HG03520 (cell line): Measurements from ENCODE around the gene IL10RA.

ENCODE experiments used
- ATAC-seq: cut with Tn5 transposase; IDR thresholded peaks from one replicate; pipeline ENCODE4 v1.9.1; 2021; ENCODE audit warnings: mild to moderate bottlenecking, moderate library complexity; ENCODE audit not compliant: unreplicated experiment

IL10RA gene

GRCh38 chr11:117989351-117990102 lies 3.3 kb downstream of the IL10RA start:
- ATAC-seq, result no peak

GRCh38 chr11:117992136-117992535 lies 5.9 kb downstream of the IL10RA start:
- no peak for ATAC-seq

- ATAC-seq, result no peak
These were observed 6.4 kb downstream of the IL10RA start for GRCh38 chr11:117992620-117993019.

GRCh38 chr11:117993988-117994745 lies 8.0 kb downstream of the IL10RA start:
- no peak for ATAC-seq

GRCh38 chr11:117995472-117995871 lies 9.3 kb downstream of the IL10RA start:
- no peak for ATAC-seq

GRCh38 chr11:117996058-117996457 lies 9.9 kb downstream of the IL10RA start:
- ATAC-seq, result no peak

GRCh38 chr11:117997406-117997805 lies 11.2 kb downstream of the IL10RA start:
- ATAC-seq, result no peak

- ATAC-seq, result peak; percentile 65
These were observed 11.8 kb downstream of the IL10RA start for GRCh38 chr11:117997823-117998579.

- ATAC-seq, result no peak
These were observed 12.6 kb downstream of the IL10RA start for GRCh38 chr11:117998664-117999353.

- ATAC-seq, result no peak
These were observed 13.3 kb downstream of the IL10RA start for GRCh38 chr11:117999354-117999993.

GRCh38 chr11:118000067-118000849 lies 14.1 kb downstream of the IL10RA start:
- no peak for ATAC-seq

- ATAC-seq, result no peak
These were observed 14.6 kb downstream of the IL10RA start for GRCh38 chr11:118000850-118001228.

GRCh38 chr11:118001494-118001971 lies 15.3 kb downstream of the IL10RA start:
- no peak for ATAC-seq

GRCh38 chr11:118002010-118002540 lies 15.9 kb downstream of the IL10RA start:
- no peak for ATAC-seq

GRCh38 chr11:118002541-118003423 lies 16.6 kb downstream of the IL10RA start:
- no peak for ATAC-seq

GRCh38 chr11:118003456-118003855 lies 17.3 kb downstream of the IL10RA start:
- no peak for ATAC-seq

- ATAC-seq, result no peak
These were observed 18.5 kb downstream of the IL10RA start for GRCh38 chr11:118004543-118005223.
